BE2C (cell line): ENCODE results near the gene TMEM161A.

ENCODE experiments used
- DNase-seq: peaks from one replicate; pipeline ENCODE4 v3.0.0-alpha.2; 2020
- H3K27me3 ChIP-seq: fragments of 250-450 bp; sonication (Bioruptor Pico); 2 replicates; pipeline ENCODE4 v1.5.1; 2020; ENCODE audit warnings: mild to moderate bottlenecking
- H3K36me3 ChIP-seq: fragments of 250-450 bp; sonication (Bioruptor Pico); 2 replicates; pipeline ENCODE4 v1.5.1; 2020; ENCODE audit warnings: mild to moderate bottlenecking
- H3K4me1 ChIP-seq: fragments of 250-450 bp; sonication (Bioruptor Pico); 2 replicates; pipeline ENCODE4 v1.5.1; 2020
- H3K4me3 ChIP-seq: 2 replicates; pipeline ENCODE4 v1.5.1; 2011; ENCODE audit warnings: low read depth, low read length
- H3K9me3 ChIP-seq: fragments of 250-450 bp; sonication (Bioruptor Pico); 2 replicates; pipeline ENCODE4 v1.5.1; 2020
- CTCF ChIP-seq: IDR thresholded peaks from 2 replicates; pipeline ENCODE4 v1.5.1; 2012; ENCODE audit warnings: mild to moderate bottlenecking, low read depth, low read length

TMEM161A gene

GRCh38 chr19:19074196-19074882 is 63.9 kb downstream of the TMEM161A start:
- no peak for DNase-seq
- H3K9me3 ChIP-seq: no peaks in the 10 kb centered on the region
- H3K4me1 ChIP-seq: peaks cover 9% of the 10 kb centered on the region
- H3K27me3 ChIP-seq: no peaks in the 10 kb centered on the region
- no peak overlapping the region for H3K4me3 ChIP-seq
- no peak for TF ChIP-seq CTCF
- no peaks in the 10 kb centered on the region for H3K36me3 ChIP-seq

GRCh38 chr19:19071897-19072296 is 66.4 kb downstream of the TMEM161A start:
- H3K36me3 ChIP-seq: no peaks in the 10 kb centered on the region
- H3K27me3 ChIP-seq: no peaks in the 10 kb centered on the region
- no peak for TF ChIP-seq CTCF
- no peak overlapping the region for H3K4me3 ChIP-seq
- no peaks in the 10 kb centered on the region for H3K9me3 ChIP-seq
- H3K4me1 ChIP-seq: peaks cover 9% of the 10 kb centered on the region
- DNase-seq: no peak
